Esophagus squamous epithelium (tissue), 5 donors: ENCODE results near the gene BZW1. TPM values are rescaled to one million over a fixed set of nuclear protein-coding genes. Genes with fewer than 3 reads are reported as not detected.

Source experiments
- DNase-seq: peaks from one replicate; lab custom pipeline; 2025; lab: John Stamatoyannopoulos, UW
- H3K27ac ChIP-seq, 4 donors: fragments of 200-600 bp; sonication (generic); one replicate each; pipeline ENCODE4 v1.5.1; 2016 to 2019; ENCODE audit warnings: mild to moderate bottlenecking in 1 of 4
- H3K27me3 ChIP-seq, 4 donors: fragments of 200-600 bp; sonication (generic); 1 replicate in 3 of 4; 2 replicates in 1 of 4; pipeline versions ENCODE4 v1.5.1 to v1.6.0; 2017 to 2021; ENCODE audit warnings: antibody characterized with exemption in 1 of 4
- H3K36me3 ChIP-seq, 3 donors: fragments of 200-600 bp; sonication (generic); one replicate each; pipeline ENCODE4 v1.5.1; 2016 to 2019
- H3K4me1 ChIP-seq, 3 donors: fragments of 200-600 bp; sonication (generic); one replicate each; pipeline ENCODE4 v1.5.1; 2017 to 2019
- H3K4me3 ChIP-seq, 4 donors: fragments of 200-600 bp; sonication (generic); 1 replicate in 3 of 4; 2 replicates in 1 of 4; pipeline ENCODE4 v1.5.1; 2016 to 2019; ENCODE audit warnings: mild to moderate bottlenecking in 2 of 4, moderate library complexity in 1 of 4
- H3K9me3 ChIP-seq, 3 donors: fragments of 200-600 bp; sonication (generic); one replicate each; pipeline ENCODE4 v1.5.1; 2016 to 2019
- POLR2A ChIP-seq, 4 donors: fragments of 450-650 bp; IDR thresholded peaks; one replicate each; pipeline ENCODE4 v1.6.1; 2017; ENCODE audit warnings: antibody characterized with exemption in 4 of 4, mild to moderate bottlenecking in 4 of 4, moderate library complexity in 3 of 4
- WGBS, 2 donors: methylation state at CpG; one replicate each; pipeline ENCODE4 v1.1.5; 2018; 5-methylcytosine and 5-hydroxymethylcytosine counted together
- intact Hi-C: fragments of 100-400 bp; cut with DNase I; formaldehyde crosslinking; loops from one replicate; pipeline ENCODE4 v1.15.0; 2022
- total RNA-seq, 4 donors: library from RNA; depleted of rRNA; stranded (reverse); fragments of >200 nt; gene quantifications; one replicate each; pipeline ENCODE4 v1.1.0, GENCODE V29; 2016
- TF ChIP-seq, protein P1 (sequence below), 6 experiments: fragments of 450-650 bp in 4 of 6; fragments of 200-600 bp in 2 of 6; sonication (generic) in 2 of 6; IDR thresholded peaks; one replicate each; pipeline ENCODE4 v1.5.1; 2016 to 2019; ENCODE audit warnings: antibody characterized with exemption in 6 of 6, mild to moderate bottlenecking in 4 of 6, moderate library complexity in 4 of 6
- donor health status: DM: yes; HTN: yes; CAD: no.

BZW1 gene
- total RNA-seq, 4 donors from 2014 or later = 129 to 303 (median 251) TPM

- Histone ChIP-seq H3K9me3 (no peaks in the 10 kb centered on the region), H3K27ac (no peak overlapping the region), H3K4me1 (peaks cover 0 to 18% (median 0%) of the 10 kb centered on the region in 3 donors), H3K27me3 (no peaks in the 10 kb centered on the region), H3K36me3 (peaks cover 55 to 66% (median 55%) of the 10 kb centered on the region in 3 donors), H3K4me3 (no peak overlapping the region)
- TF ChIP-seq, protein P1, sequence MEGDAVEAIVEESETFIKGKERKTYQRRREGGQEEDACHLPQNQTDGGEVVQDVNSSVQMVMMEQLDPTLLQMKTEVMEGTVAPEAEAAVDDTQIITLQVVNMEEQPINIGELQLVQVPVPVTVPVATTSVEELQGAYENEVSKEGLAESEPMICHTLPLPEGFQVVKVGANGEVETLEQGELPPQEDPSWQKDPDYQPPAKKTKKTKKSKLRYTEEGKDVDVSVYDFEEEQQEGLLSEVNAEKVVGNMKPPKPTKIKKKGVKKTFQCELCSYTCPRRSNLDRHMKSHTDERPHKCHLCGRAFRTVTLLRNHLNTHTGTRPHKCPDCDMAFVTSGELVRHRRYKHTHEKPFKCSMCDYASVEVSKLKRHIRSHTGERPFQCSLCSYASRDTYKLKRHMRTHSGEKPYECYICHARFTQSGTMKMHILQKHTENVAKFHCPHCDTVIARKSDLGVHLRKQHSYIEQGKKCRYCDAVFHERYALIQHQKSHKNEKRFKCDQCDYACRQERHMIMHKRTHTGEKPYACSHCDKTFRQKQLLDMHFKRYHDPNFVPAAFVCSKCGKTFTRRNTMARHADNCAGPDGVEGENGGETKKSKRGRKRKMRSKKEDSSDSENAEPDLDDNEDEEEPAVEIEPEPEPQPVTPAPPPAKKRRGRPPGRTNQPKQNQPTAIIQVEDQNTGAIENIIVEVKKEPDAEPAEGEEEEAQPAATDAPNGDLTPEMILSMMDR (IDR thresholded peaks at IDR 0.05) = no peak
- TF ChIP-seq POLR2A (IDR thresholded peaks at IDR 0.05) = no peak
- DNase-seq = no peak
- WGBS, 2 donors = 91 to 94% methylated on average over 6 of the region's 6 CpGs
- intact Hi-C loops = no loop called here
Measured at GRCh38 chr2:200851398-200852248, 39.9 kb downstream of the BZW1 start.

DNA sequence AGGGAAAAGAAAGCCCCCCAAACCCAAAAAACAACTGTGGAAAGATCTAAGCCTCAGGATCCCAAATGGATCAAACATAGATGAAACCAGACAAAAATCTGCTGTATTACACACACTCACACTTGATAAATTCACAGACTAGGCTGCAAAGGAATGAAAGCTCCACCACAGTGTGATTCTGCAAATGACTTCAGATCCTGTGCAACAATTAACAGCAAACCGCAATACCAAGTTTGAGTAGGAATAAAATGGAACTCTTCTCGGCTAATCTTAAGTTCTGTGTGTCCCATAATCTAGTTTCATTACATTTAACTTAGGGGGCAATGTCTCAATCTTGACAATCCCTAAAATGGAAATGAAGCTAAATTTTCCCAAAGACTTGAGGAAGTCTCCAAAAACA lies 40.9 kb downstream of the BZW1 start:
- Histone ChIP-seq H3K4me1 (peaks cover 0 to 28% (median 0%) of the 10 kb centered on the region in 3 donors), H3K36me3 (peaks cover 56 to 76% (median 64%) of the 10 kb centered on the region in 3 donors), H3K27me3 (no peaks in the 10 kb centered on the region), H3K9me3 (no peaks in the 10 kb centered on the region), H3K27ac (no peak overlapping the region), H3K4me3 (no peak overlapping the region)
- no peak for DNase-seq
- TF ChIP-seq, protein P1 (IDR thresholded peaks at IDR 0.05) = no peak
- TF ChIP-seq POLR2A (IDR thresholded peaks at IDR 0.05) = no peak
- intact Hi-C loops = no loop called here
- 90% methylated on average over 2 of the region's 2 CpGs for WGBS, 2 donors

GRCh38 chr2:200856806-200857205 lies 45.1 kb downstream of the BZW1 start:
- WGBS, 2 donors = 73 to 94% methylated on average over 8 of the region's 8 CpGs

GRCh38 chr2:200860092-200860795 lies 48.5 kb downstream of the BZW1 start:
- Histone ChIP-seq H3K27ac (peak overlapping the region in 3 of 4 donors; percentile 24 to 100 (median 99)), H3K4me1 (peaks cover 17 to 74% (median 21%) of the 10 kb centered on the region in 3 donors), H3K27me3 (no peaks in the 10 kb centered on the region), H3K36me3 (peaks cover 38 to 62% (median 41%) of the 10 kb centered on the region in 3 donors), H3K4me3 (peak overlapping the region in 3 of 4 donors; percentile 81 to 97 (median 91)), H3K9me3 (no peaks in the 10 kb centered on the region)
- TF ChIP-seq, protein P1 (IDR thresholded peaks at IDR 0.05) = no peak
- TF ChIP-seq POLR2A (IDR thresholded peaks at IDR 0.05) = no peak
- WGBS, 2 donors = 26 to 37% methylated on average over 11 to 12 of the region's 12 CpGs
- no peak for DNase-seq
- intact Hi-C loops = loop anchor here (5.0 kb wide), 1 partner anchor 48 kb away; the partner anchor contains the start of gene BZW1

More at GRCh38 chr2:200856806-200857205, 45.1 kb downstream of the BZW1 start:
- H3K4me3 ChIP-seq = no peak overlapping the region
- peaks cover 12 to 70% (median 17%) of the 10 kb centered on the region in 3 donors for H3K4me1 ChIP-seq
- intact Hi-C loops = no loop called here
- peaks cover 71 to 96% (median 73%) of the 10 kb centered on the region in 3 donors for H3K36me3 ChIP-seq
- no peak overlapping the region for H3K27ac ChIP-seq
- no peaks in the 10 kb centered on the region for H3K9me3 ChIP-seq
- TF ChIP-seq, protein P1 (IDR thresholded peaks at IDR 0.05) = no peak
- no peak for TF ChIP-seq POLR2A (IDR thresholded peaks at IDR 0.05)
- no peak for DNase-seq
- no peaks in the 10 kb centered on the region for H3K27me3 ChIP-seq
